T47D (cell line): ENCODE data around the gene MVB12B.
"Not testable (repeated sequence)": the region's sequence is repeated elsewhere in the genome, so short reads cannot be mapped to it uniquely, and the experiment has no call there.

Source experiments
- DNase-seq, 2 experiments: peaks; one replicate each; pipeline versions ENCODE4 v3.0.0 to v3.0.0-alpha.2; 2011 to 2012; ENCODE audit warnings: low read depth in 1 of 2, low spot score in 1 of 2
- JUND ChIP-seq: IDR thresholded peaks from 2 replicates; pipeline ENCODE4 v1.6.1; 2012; ENCODE audit warnings: low read depth
- in situ Hi-C: cut with HindIII; loops from 2 replicates; pipeline ENCODE4 v1.10.0; 2016; ENCODE audit warnings: low sequenced_read_pairs, low pct_unique_long_range_greater_than_20kb

The MVB12B gene

DNA sequence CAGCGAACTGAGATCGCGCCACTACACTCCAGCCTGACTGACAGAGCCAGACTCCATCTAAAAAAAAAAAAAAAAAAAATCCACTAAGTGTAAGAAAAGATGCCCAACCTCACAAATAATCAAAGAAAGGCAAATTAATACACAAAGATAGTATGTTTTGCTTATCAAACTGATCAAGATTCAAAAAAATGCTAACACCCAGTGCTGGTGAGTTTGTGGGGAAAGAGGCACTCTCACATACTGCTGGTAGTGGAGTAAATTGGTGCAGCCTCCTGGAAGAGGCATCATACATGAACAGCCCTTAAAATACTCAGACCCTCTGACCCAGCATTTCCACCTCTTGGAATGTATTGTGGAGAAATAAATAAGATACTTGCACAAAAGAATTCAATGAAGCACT is 216.9 kb downstream of the MVB12B start:
- no peak for DNase-seq
- in situ Hi-C loops = no loop called here
- no peak for TF ChIP-seq JUND

DNA sequence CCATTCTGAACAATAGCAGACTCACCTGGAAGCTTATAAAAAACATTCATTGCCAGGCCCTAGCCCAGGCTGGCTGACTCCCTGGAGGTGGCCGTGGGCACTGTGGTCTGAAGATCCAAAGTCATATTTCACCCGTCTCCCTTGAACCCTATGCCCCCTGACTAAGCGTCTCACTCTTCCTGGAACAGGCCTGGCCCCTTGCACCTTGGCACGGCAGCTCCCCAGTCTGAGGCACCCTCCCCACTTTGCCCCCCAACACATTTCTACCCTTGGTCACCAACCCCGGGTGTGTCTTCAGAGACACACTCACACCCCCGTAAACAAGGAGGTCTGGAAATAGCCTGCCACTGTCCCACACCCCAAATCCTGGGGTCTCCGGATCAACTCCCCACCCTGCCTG is 218.5 kb downstream of the MVB12B start:
- DNase-seq = no peak
- no peak for TF ChIP-seq JUND
- in situ Hi-C loops = no loop called here

DNA sequence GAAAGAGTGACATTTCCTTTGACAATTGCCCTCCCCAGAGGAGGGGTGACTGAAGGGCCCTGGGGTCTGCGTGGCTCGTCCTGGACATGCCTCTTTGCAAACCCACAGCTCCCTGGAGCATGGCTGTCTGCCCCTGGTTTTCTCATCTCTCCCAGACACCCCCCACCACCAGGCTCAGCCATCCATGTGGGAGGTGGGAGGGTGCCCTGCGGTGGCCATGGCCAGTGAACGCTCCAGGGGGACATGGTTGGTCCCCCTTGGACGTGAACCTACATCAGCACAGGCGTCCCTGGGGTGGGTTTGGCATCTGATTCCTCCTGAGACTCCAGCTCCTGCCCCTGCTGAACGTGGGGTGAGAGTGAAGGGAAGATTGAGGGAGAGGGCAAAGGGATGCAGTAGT is 219.4 kb downstream of the MVB12B start:
- DNase-seq = no peak
- in situ Hi-C loops = no loop called here
- no peak for TF ChIP-seq JUND

DNA sequence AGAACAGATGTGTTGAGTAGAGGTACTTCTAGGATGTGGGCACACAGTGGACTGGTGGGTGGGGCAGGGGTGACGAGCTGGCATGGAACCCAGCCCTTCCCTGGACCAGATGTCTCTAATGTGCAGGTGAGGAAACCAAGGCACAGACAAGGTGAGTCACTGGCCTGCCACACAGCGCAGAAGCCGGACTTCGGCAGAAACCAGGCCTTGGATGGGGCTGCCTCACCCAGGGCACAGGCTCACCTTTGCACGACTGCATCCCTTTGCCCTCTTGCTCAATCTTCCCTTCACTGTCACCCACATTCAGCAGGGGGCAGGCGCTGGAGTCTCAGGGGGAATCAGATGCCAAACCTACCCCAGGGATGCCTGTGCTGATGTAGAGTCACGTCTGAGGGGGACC is 221.7 kb downstream of the MVB12B start:
- no peak for DNase-seq
- in situ Hi-C loops = no loop called here
- no peak for TF ChIP-seq JUND

DNA sequence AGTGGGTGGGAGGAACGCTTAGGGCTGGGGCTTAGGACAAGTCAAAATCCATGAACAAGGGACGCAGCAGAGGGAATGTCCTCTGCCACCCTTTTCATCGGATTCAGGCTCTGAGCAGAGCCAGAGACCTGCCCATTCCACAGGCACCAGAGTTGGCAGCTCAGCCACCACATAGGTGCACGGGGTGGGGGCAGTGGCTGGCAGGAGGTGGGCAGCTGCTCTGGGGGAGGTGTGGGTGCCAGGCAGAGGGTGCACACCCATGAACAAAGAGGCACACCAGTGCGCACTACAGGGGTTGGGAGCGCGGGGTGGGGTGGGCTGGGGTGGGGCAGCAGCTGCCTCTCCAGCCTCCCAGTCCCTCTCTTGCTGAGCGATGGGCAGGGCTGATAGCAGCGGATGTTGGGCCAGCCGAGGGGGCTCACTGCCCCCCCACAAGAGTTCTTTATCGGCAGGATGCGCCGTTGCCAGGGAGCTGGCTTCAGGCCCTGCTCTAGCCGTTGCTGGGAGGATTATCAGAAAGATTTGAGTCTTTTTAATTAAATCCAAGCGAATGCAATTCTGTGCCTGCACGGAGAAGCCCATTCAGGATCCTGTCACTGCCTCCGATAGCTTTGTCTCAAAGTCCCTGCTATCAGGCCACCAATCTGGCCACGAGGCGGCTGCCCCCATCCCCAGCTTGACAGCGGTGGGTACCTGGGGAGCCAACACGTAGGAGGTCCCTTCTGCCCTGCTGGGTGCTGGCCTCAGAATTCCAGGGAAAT is 222.8 kb downstream of the MVB12B start:
- no peak for TF ChIP-seq JUND
- DNase-seq = no peak
- in situ Hi-C loops = no loop called here

DNA sequence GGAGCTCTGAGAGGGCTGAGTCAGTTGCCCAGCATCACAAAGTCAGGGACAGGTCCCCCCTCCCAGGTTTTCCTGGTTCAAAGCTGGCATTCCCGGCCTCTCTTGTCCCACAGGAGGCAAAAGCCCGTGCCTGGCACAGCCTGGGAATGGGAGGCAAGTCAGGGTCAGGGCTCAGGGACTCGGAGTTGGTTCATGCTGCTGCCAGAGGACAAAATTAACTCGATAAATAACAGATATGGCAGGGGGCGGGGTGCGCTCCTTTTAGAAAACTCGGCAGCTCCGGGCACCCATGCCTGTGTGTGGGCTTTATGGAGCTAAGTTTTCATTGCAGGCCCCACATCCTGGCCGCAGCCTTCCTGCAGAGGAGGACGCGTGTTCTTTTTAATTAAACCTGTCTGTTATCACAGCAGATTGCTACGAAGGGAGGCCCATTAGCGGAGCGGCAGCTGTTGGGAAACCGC is 224.3 kb downstream of the MVB12B start:
- no peak for DNase-seq
- no peak for TF ChIP-seq JUND
- in situ Hi-C loops = no loop called here

DNA sequence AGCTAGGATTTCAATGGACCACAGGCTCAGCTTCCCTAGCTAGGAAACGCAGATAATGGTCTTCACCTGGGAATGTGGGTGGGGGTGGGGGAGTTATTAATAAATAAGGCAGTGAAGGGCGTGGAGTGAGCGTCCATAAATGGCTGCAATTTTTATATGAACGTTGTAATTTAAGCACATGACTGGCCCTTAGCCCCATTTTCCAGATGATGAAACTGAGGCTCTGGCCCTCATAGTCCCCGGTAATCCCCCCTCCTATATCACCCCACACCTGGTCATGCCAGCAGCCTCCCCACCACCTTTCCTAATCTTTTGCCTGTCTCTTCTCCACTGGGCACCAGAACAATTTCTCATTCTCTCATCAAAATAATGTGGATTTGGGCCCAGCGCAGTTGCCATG is 225.2 kb downstream of the MVB12B start:
- DNase-seq = no peak
- TF ChIP-seq JUND = no peak
- in situ Hi-C loops = no loop called here

DNA sequence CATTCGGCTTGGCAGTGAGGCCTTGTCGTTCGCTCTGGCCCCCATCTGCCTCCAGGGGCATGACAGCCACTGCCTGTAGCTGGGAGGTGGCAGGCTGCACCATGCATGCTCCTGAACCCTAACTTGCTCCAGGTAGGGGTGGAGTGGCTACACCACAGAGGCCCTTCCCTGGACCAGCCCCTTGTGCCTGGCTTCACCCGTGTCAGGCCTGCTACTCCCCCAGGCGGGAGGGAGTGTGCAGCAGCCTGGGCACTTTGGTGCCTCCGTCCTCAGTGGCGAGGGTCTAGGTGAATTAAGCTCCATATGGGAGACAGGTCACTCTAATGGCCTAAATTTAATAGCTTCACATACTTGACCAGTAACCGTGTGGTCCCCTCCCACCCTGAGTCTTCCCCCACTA is 227.7 kb downstream of the MVB12B start:
- no peak for TF ChIP-seq JUND
- in situ Hi-C loops = no loop called here
- DNase-seq = no peak

DNA sequence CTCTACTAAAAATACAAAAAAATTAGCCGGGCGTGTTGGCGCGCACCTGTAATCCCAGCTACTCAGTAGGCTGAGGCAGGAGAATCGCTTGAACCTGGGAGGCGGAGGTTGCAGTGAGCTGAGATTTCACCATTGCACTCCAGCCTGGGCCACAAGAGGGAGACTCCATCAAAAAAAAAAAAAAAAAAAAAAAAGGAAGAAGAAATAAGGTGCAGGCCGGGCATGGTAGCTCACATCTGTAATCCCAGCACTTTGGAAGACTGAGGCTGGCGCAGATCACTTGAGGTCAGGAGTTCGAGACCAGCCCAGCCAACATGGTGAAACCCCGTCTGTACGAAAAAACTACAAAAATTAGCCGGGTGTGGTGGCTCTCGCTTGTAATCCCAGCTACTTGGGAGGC is 228.8 kb downstream of the MVB12B start:
- DNase-seq, in situ Hi-C loops: not testable (repeated sequence)
